A549 treated with Hydrocortisone at 1 μM for 4 hours (cell line): ENCODE results near the gene MYLIP. TPM values are rescaled to one million over a fixed set of nuclear protein-coding genes. Genes with fewer than 3 reads are reported as not detected.

Source experiments
- total RNA-seq: library from RNA; stranded (reverse); fragments of 200-300 nt; extraction: Qiagen RNA extraction; gene quantifications from 5 replicates; pipeline ENCODE4 v1.2.3, GENCODE V29; 2022

The MYLIP gene
- 2.4 to 2.8 TPM (median 2.5 TPM) in 5 replicates for total RNA-seq

GRCh38 chr6:16128759-16129622 is at the start of gene MYLIP:
MYLIP (plus strand) TSS chr6:16129086; CDS start chr6:16129323, 237 bp downstream.

Other genes with a start within 250 kb of the MYLIP start
- 4.3 to 6.5 TPM (median 5.6 TPM) in 5 replicates for gene GMPR, start 109.5 kb downstream of the MYLIP start, total RNA-seq